Activated CD8-positive, alpha-beta T cell treated with anti-CD3 and anti-CD28 coated beads for 36 hours (primary cell): Measurements from ENCODE around the gene BEGAIN. TPM values are rescaled to one million over a fixed set of nuclear protein-coding genes. Genes with fewer than 3 reads are reported as not detected.

ENCODE experiments used
- ATAC-seq: fragments of 200-7000 bp; cut with Tn5 transposase; one replicate; pipeline ENCODE4 v1.10.0; 2021; ENCODE audit warnings: mild to moderate bottlenecking, moderate library complexity
- CTCF ChIA-PET: fragments of 350-600 bp; sonication (Branson Sonifier 250); formaldehyde crosslinking; loops from one replicate; lab custom pipeline; 2021; ENCODE audit warnings: antibody characterized with exemption; lab: Charles Lee
- POLR2A ChIA-PET: fragments of 350-600 bp; sonication (Branson Sonifier 250); formaldehyde crosslinking; loops from one replicate; lab custom pipeline; 2021; ENCODE audit warnings: antibody characterized with exemption; lab: Charles Lee
- DNase-seq: peaks from one replicate; pipeline ENCODE4 v3.0.0-alpha.2; 2020
- H3K27ac Mint-ChIP-seq: one replicate; pipeline ENCODE4 v1.8.0; 2021; ENCODE audit warnings: mild to moderate bottlenecking, mixed read lengths
- H3K27me3 Mint-ChIP-seq: one replicate; pipeline ENCODE4 v1.8.0; 2021; ENCODE audit warnings: mixed read lengths
- H3K36me3 Mint-ChIP-seq: one replicate; pipeline ENCODE4 v1.8.0; 2021; ENCODE audit warnings: low read depth, mixed read lengths
- H3K4me1 Mint-ChIP-seq: one replicate; pipeline ENCODE4 v1.8.0; 2021; ENCODE audit warnings: low read depth, mixed read lengths
- H3K4me3 Mint-ChIP-seq: one replicate; pipeline ENCODE4 v1.8.0; 2021; ENCODE audit warnings: mild to moderate bottlenecking, moderate library complexity, mixed read lengths
- H3K9me3 Mint-ChIP-seq: one replicate; pipeline ENCODE4 v1.8.0; 2021; ENCODE audit warnings: mixed read lengths
- intact Hi-C: fragments of 100-400 bp; cut with micrococcal nuclease; formaldehyde crosslinking; loops from one replicate; pipeline ENCODE4 v1.10.0; 2022
- total RNA-seq, 2 experiments: library from RNA; stranded (reverse); gene quantifications; one replicate each; pipeline ENCODE4 v1.2.3, GENCODE V29; 2021
- TF ChIP-seq, protein P1 (sequence below): fragments of 200-600 bp; IDR thresholded peaks from one replicate; pipeline ENCODE4 v1.8.0; 2022; ENCODE audit warnings: antibody characterized with exemption, mild to moderate bottlenecking

BEGAIN gene
- total RNA-seq, 2 experiments from 2014 or later = 5.5 to 6.0 TPM

GRCh38 chr14:100605706-100606686 is 18.8 kb upstream of the BEGAIN start:
- Mint-ChIP-seq H3K36me3 (peaks cover 4% of the 10 kb centered on the region), H3K27ac (no peak overlapping the region), H3K9me3 (peaks cover 16% of the 10 kb centered on the region), H3K27me3 (peaks cover 11% of the 10 kb centered on the region), H3K4me3 (no peak overlapping the region), H3K4me1 (no peaks in the 10 kb centered on the region)
- CTCF ChIA-PET = no interaction called here
- ATAC-seq (no peak), DNase-seq (no peak)
- TF ChIP-seq, protein P1, sequence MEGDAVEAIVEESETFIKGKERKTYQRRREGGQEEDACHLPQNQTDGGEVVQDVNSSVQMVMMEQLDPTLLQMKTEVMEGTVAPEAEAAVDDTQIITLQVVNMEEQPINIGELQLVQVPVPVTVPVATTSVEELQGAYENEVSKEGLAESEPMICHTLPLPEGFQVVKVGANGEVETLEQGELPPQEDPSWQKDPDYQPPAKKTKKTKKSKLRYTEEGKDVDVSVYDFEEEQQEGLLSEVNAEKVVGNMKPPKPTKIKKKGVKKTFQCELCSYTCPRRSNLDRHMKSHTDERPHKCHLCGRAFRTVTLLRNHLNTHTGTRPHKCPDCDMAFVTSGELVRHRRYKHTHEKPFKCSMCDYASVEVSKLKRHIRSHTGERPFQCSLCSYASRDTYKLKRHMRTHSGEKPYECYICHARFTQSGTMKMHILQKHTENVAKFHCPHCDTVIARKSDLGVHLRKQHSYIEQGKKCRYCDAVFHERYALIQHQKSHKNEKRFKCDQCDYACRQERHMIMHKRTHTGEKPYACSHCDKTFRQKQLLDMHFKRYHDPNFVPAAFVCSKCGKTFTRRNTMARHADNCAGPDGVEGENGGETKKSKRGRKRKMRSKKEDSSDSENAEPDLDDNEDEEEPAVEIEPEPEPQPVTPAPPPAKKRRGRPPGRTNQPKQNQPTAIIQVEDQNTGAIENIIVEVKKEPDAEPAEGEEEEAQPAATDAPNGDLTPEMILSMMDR = no peak
- POLR2A ChIA-PET = no interaction called here
- intact Hi-C loops = no loop called here

- peaks cover 4% of the 10 kb centered on the region for H3K36me3 Mint-ChIP-seq
- no peaks in the 10 kb centered on the region for H3K4me1 Mint-ChIP-seq
- H3K27me3 Mint-ChIP-seq = peaks cover 11% of the 10 kb centered on the region
- no peak for DNase-seq
- peaks cover 20% of the 10 kb centered on the region for H3K9me3 Mint-ChIP-seq
- H3K4me3 Mint-ChIP-seq = no peak overlapping the region
- no peak for ATAC-seq
- CTCF ChIA-PET = no interaction called here
- H3K27ac Mint-ChIP-seq = no peak overlapping the region
- intact Hi-C loops = no loop called here
- POLR2A ChIA-PET = no interaction called here
- TF ChIP-seq, protein P1 = no peak
Observed at GRCh38 chr14:100605230-100605629, 18.0 kb upstream of the BEGAIN start.

DNA sequence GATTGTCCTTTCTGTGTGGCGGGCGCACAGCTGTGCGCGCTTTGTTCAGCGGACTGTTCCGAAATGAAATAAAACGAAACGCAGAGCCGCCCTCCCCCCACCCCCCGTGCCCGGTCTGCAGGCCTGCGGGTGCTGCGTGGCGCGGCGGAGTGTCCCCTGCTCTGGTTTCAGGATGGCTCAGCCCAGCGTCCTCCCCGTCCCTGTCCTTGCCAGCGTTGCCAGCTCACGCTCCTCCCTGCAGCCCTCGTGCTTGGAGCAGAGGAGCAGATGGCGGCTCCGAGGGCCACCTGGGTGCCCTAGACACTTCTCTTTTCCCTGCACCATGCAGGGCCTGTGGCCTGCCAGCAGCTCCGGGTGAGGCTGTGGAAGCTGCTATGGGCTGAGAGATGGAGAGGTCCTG is 17.5 kb upstream of the BEGAIN start:
- DNase-seq = no peak
- intact Hi-C loops = no loop called here
- H3K9me3 Mint-ChIP-seq = peaks cover 20% of the 10 kb centered on the region

DNA sequence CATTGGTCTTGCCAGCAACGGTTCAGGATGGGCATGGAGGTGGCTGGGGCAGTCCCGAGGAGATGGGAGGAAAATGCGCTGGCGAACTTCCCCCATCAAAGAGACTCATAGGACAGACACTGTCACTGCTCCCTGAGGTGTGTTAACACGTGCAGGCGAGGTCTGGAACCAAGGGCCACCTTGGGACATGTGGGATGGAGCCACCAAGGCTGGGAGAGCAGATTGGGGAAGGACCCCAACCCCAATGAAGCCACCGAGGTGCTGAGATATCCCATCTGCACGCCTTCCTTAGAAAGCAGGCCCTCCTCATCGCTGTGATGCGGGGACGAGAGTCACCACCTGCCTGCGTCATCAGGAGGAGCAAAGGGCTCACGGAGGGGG is 16.9 kb upstream of the BEGAIN start:
- Mint-ChIP-seq H3K4me1 (no peaks in the 10 kb centered on the region), H3K9me3 (peaks cover 20% of the 10 kb centered on the region), H3K27ac (no peak overlapping the region), H3K36me3 (peaks cover 4% of the 10 kb centered on the region), H3K27me3 (peaks cover 12% of the 10 kb centered on the region), H3K4me3 (no peak overlapping the region)
- DNase-seq = no peak
- ChIA-PET POLR2A (interaction anchor here (0.8 kb wide), 1 partner anchor 96 kb away, joined by 3 read pairs; no protein-coding TSS in a partner anchor), CTCF (no interaction called here)
- ATAC-seq = no peak
- intact Hi-C loops = no loop called here
- TF ChIP-seq, protein P1 = no peak

More for the DNA sequence above, 17.5 kb upstream of the BEGAIN start:
- no peaks in the 10 kb centered on the region for H3K4me1 Mint-ChIP-seq
- H3K27ac Mint-ChIP-seq = no peak overlapping the region
- H3K36me3 Mint-ChIP-seq = peaks cover 4% of the 10 kb centered on the region
- ChIA-PET POLR2A (interaction anchor here (0.8 kb wide), 1 partner anchor 96 kb away, joined by 3 read pairs; no protein-coding TSS in a partner anchor), CTCF (no interaction called here)
- peaks cover 11% of the 10 kb centered on the region for H3K27me3 Mint-ChIP-seq
- TF ChIP-seq, protein P1 = no peak
- no peak overlapping the region for H3K4me3 Mint-ChIP-seq
- ATAC-seq = no peak
